HEK293 (cell line): Measurements from ENCODE around the gene GLTPD2.

Source experiments
- BCL11A ChIP-seq: fragments of 450-650 bp; formaldehyde crosslinking; IDR thresholded peaks from 2 replicates; pipeline ENCODE4 v1.5.1; 2016; ENCODE audit warnings: low read depth, missing biosample characterization, missing genetic modification characterization
- MYNN ChIP-seq: fragments of 450-650 bp; formaldehyde crosslinking; IDR thresholded peaks from 2 replicates; pipeline ENCODE4 v1.5.1; 2016; ENCODE audit warnings: missing biosample characterization, missing genetic modification characterization, borderline replicate concordance
- PRDM4 ChIP-seq: fragments of 450-650 bp; formaldehyde crosslinking; IDR thresholded peaks from 2 replicates; pipeline ENCODE4 v1.5.1; 2017; ENCODE audit warnings: missing biosample characterization, missing genetic modification characterization
- REST ChIP-seq: fragments of 450-650 bp; formaldehyde crosslinking; IDR thresholded peaks from 2 replicates; pipeline ENCODE4 v1.5.1; 2016; ENCODE audit warnings: missing biosample characterization, missing genetic modification characterization
- SALL2 ChIP-seq: fragments of 450-650 bp; formaldehyde crosslinking; IDR thresholded peaks from 2 replicates; pipeline ENCODE4 v1.5.0; 2017; ENCODE audit warnings: missing biosample characterization, mild to moderate bottlenecking, missing genetic modification characterization, borderline replicate concordance
- ZNF121 ChIP-seq: fragments of 450-650 bp; formaldehyde crosslinking; IDR thresholded peaks from 2 replicates; pipeline ENCODE4 v1.5.1; 2016; ENCODE audit warnings: missing biosample characterization, missing genetic modification characterization
- ZNF423 ChIP-seq: fragments of 450-650 bp; formaldehyde crosslinking; IDR thresholded peaks from 2 replicates; pipeline ENCODE4 v1.5.1; 2016; ENCODE audit warnings: missing biosample characterization, missing genetic modification characterization
- ZNF658 ChIP-seq: fragments of 450-650 bp; formaldehyde crosslinking; IDR thresholded peaks from 2 replicates; pipeline ENCODE4; 2016; ENCODE audit warnings: missing biosample characterization, missing genetic modification characterization
- ZNF670 ChIP-seq: fragments of 450-650 bp; formaldehyde crosslinking; IDR thresholded peaks from 2 replicates; pipeline ENCODE4 v1.5.1; 2016; ENCODE audit warnings: missing biosample characterization, missing genetic modification characterization, low read depth
- ZSCAN5A ChIP-seq: fragments of 450-650 bp; formaldehyde crosslinking; IDR thresholded peaks from 2 replicates; pipeline ENCODE4 v1.5.1; 2016; ENCODE audit warnings: missing biosample characterization, missing genetic modification characterization
- TF ChIP-seq, protein P1 (sequence below): fragments of 450-650 bp; formaldehyde crosslinking; IDR thresholded peaks from 2 replicates; pipeline ENCODE4 v1.5.1; 2016; ENCODE audit warnings: missing biosample characterization, missing genetic modification characterization
- TF ChIP-seq, protein P2 (sequence below): fragments of 450-650 bp; formaldehyde crosslinking; IDR thresholded peaks from 2 replicates; pipeline ENCODE4 v1.5.1; 2016; ENCODE audit warnings: missing biosample characterization, missing genetic modification characterization
- TF ChIP-seq, protein P3 (sequence below): fragments of 450-650 bp; formaldehyde crosslinking; IDR thresholded peaks from 2 replicates; pipeline ENCODE4 v1.5.1; 2017; ENCODE audit warnings: missing biosample characterization, mild to moderate bottlenecking, missing genetic modification characterization, moderate library complexity

- TF ChIP-seq ZNF423 (tag by site-specific recombination): no peak
- TF ChIP-seq, protein P1, sequence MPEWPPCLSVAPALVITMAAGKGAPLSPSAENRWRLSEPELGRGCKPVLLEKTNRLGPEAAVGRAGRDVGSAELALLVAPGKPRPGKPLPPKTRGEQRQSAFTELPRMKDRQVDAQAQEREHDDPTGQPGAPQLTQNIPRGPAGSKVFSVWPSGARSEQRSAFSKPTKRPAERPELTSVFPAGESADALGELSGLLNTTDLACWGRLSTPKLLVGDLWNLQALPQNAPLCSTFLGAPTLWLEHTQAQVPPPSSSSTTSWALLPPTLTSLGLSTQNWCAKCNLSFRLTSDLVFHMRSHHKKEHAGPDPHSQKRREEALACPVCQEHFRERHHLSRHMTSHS (tag by site-specific recombination): no peak
- TF ChIP-seq, protein P2, sequence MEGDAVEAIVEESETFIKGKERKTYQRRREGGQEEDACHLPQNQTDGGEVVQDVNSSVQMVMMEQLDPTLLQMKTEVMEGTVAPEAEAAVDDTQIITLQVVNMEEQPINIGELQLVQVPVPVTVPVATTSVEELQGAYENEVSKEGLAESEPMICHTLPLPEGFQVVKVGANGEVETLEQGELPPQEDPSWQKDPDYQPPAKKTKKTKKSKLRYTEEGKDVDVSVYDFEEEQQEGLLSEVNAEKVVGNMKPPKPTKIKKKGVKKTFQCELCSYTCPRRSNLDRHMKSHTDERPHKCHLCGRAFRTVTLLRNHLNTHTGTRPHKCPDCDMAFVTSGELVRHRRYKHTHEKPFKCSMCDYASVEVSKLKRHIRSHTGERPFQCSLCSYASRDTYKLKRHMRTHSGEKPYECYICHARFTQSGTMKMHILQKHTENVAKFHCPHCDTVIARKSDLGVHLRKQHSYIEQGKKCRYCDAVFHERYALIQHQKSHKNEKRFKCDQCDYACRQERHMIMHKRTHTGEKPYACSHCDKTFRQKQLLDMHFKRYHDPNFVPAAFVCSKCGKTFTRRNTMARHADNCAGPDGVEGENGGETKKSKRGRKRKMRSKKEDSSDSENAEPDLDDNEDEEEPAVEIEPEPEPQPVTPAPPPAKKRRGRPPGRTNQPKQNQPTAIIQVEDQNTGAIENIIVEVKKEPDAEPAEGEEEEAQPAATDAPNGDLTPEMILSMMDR: no peak
- TF ChIP-seq REST (tag by site-specific recombination): no peak
- no peak for TF ChIP-seq ZNF658 (tag by site-specific recombination)
- TF ChIP-seq PRDM4: no peak
- TF ChIP-seq ZNF121 (tag by site-specific recombination): no peak
- TF ChIP-seq, protein P3, sequence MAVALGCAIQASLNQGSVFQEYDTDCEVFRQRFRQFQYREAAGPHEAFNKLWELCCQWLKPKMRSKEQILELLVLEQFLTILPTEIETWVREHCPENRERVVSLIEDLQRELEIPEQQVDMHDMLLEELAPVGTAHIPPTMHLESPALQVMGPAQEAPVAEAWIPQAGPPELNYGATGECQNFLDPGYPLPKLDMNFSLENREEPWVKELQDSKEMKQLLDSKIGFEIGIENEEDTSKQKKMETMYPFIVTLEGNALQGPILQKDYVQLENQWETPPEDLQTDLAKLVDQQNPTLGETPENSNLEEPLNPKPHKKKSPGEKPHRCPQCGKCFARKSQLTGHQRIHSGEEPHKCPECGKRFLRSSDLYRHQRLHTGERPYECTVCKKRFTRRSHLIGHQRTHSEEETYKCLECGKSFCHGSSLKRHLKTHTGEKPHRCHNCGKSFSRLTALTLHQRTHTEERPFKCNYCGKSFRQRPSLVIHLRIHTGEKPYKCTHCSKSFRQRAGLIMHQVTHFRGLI: no peak
- TF ChIP-seq SALL2 (tag by site-specific recombination): no peak
- TF ChIP-seq ZSCAN5A (tag by site-specific recombination): no peak
- TF ChIP-seq ZNF670: no peak
- TF ChIP-seq BCL11A: no peak
- TF ChIP-seq MYNN (tag by site-specific recombination): no peak
Measured at GRCh38 chr17:4836221-4836620, 47.5 kb downstream of the GLTPD2 start.
